Small intestine (tissue), 7 donors: Measurements from ENCODE around the gene KCNQ4. TPM values are rescaled to one million over a fixed set of nuclear protein-coding genes. Genes with fewer than 3 reads are reported as not detected.

ENCODE experiments used
- DNase-seq, 2 donors: peaks; one replicate each; pipeline versions ENCODE4 v3.0.0 to v3.0.0-alpha.2; 2013
- FAIRE-seq: peaks from 2 replicates; lab custom pipeline; 2012; peaks lifted over from hg19 to GRCh38; lab: Jason Lieb, UNC
- H3K27ac ChIP-seq, 3 donors: one replicate each; pipeline ENCODE4 v1.5.1; 2013; ENCODE audit warnings: low read length in 2 of 3, mild to moderate bottlenecking in 2 of 3, control low read depth in 1 of 3, inconsistent platforms in 1 of 3, low read depth in 1 of 3, moderate library complexity in 1 of 3
- H3K27me3 ChIP-seq, 3 donors: one replicate each; pipeline ENCODE4 v1.6.1; 2013; ENCODE audit warnings: low read length in 3 of 3, inconsistent platforms in 1 of 3; ENCODE audit not compliant: control insufficient read depth in 3 of 3, insufficient read depth in 3 of 3
- H3K36me3 ChIP-seq, 3 donors: one replicate each; pipeline ENCODE4 v1.6.1; 2013; ENCODE audit warnings: low read length in 3 of 3, inconsistent platforms in 1 of 3, low read depth in 1 of 3, mild to moderate bottlenecking in 1 of 3, moderate library complexity in 1 of 3; ENCODE audit not compliant: control insufficient read depth in 3 of 3, insufficient read depth in 2 of 3
- H3K4me1 ChIP-seq, 3 donors: one replicate each; pipeline ENCODE4 v1.6.1; 2013; ENCODE audit warnings: low read length in 2 of 3, inconsistent platforms in 1 of 3, low read depth in 1 of 3, mild to moderate bottlenecking in 1 of 3, moderate library complexity in 1 of 3; ENCODE audit not compliant: control insufficient read depth in 3 of 3, insufficient read depth in 2 of 3
- H3K4me3 ChIP-seq, 3 donors: one replicate each; pipeline ENCODE4 v1.5.1; 2013; ENCODE audit warnings: low read length in 3 of 3, control low read depth in 1 of 3, inconsistent platforms in 1 of 3, low read depth in 1 of 3, mild to moderate bottlenecking in 1 of 3, moderate library complexity in 1 of 3
- H3K9me3 ChIP-seq, 2 donors: one replicate each; pipeline ENCODE4 v1.6.1; 2013; ENCODE audit warnings: low read depth in 1 of 2, low read length in 1 of 2; ENCODE audit not compliant: control insufficient read depth in 2 of 2, insufficient read depth in 1 of 2
- WGBS, 3 donors: extraction: QIAGEN DNeasy Blood & Tissue Kit; methylation state at CpG; one replicate each; pipeline ENCODE4 v1.1.7; 2013; 5-methylcytosine and 5-hydroxymethylcytosine counted together
- polyA plus RNA-seq, 4 donors: library from polyadenylated mRNA; stranded (reverse) in 3 of 4; unstranded in 1 of 4; fragments of 200-250 nt in 3 of 4; fragments of 120-200 nt in 1 of 4; gene quantifications; one replicate each; pipeline versions ENCODE4 v1.2.1 to v1.2.3, GENCODE V29; 2013
- donor health status: healthy with polysubstance abuse.
- donor health status: control.
- donor health status: control.
- donor health status: Bipolar disorder and iron deficiency.
- donor health status: healthy.

Gene KCNQ4
- polyA plus RNA-seq, 4 donors: 0.45 to 1.9 (median 0.92) TPM

GRCh38 chr1:40770296-40771070 lies 13.1 kb upstream of the KCNQ4 start:
- FAIRE-seq: no peak
- Histone ChIP-seq H3K4me3 (no peak overlapping the region), H3K4me1 (no peaks in the 10 kb centered on the region), H3K36me3 (peaks cover 11 to 63% (median 34%) of the 10 kb centered on the region in 3 donors), H3K27me3 (no peaks in the 10 kb centered on the region), H3K9me3 (no peaks in the 10 kb centered on the region), H3K27ac (no peak overlapping the region)
- DNase-seq: no peak
- 80 to 88% (median 86%) methylated on average over 18 of the region's 18 CpGs for WGBS, 3 donors

GRCh38 chr1:40772146-40772955 lies 11.2 kb upstream of the KCNQ4 start:
- Histone ChIP-seq H3K4me3 (no peak overlapping the region), H3K9me3 (peaks cover 0 to 6% of the 10 kb centered on the region in 2 donors), H3K36me3 (peaks cover 11 to 53% (median 21%) of the 10 kb centered on the region in 3 donors), H3K27me3 (no peaks in the 10 kb centered on the region), H3K4me1 (no peaks in the 10 kb centered on the region), H3K27ac (no peak overlapping the region)
- FAIRE-seq (no peak), DNase-seq (no peak)
- 81 to 92% (median 87%) methylated on average over 2 of the region's 2 CpGs for whole genome bisulfite sequencing, 3 donors

GRCh38 chr1:40773748-40774265 lies 9.8 kb upstream of the KCNQ4 start:
- no peak for FAIRE-seq
- Histone ChIP-seq H3K4me3 (no peak overlapping the region), H3K9me3 (peaks cover 0 to 6% of the 10 kb centered on the region in 2 donors), H3K4me1 (no peaks in the 10 kb centered on the region), H3K27me3 (no peaks in the 10 kb centered on the region), H3K36me3 (peaks cover 7 to 42% (median 16%) of the 10 kb centered on the region in 3 donors), H3K27ac (peak overlapping the region in 1 of 3 donors; percentile 17)
- no peak for DNase-seq
- 52 to 62% (median 61%) methylated on average over 6 of the region's 6 CpGs for WGBS, 3 donors

- Histone ChIP-seq H3K9me3 (peaks cover 0 to 6% of the 10 kb centered on the region in 2 donors), H3K27ac (peak overlapping the region in 1 of 3 donors; percentile 17), H3K4me3 (no peak overlapping the region), H3K36me3 (peaks cover 7 to 36% (median 16%) of the 10 kb centered on the region in 3 donors), H3K4me1 (no peaks in the 10 kb centered on the region), H3K27me3 (no peaks in the 10 kb centered on the region)
- peak; percentile 66 to 74 for DNase-seq
- FAIRE-seq: no peak
- 32 to 39% (median 33%) methylated on average over 3 of the region's 3 CpGs for whole genome bisulfite sequencing, 3 donors
These were observed 9.2 kb upstream of the KCNQ4 start for GRCh38 chr1:40774266-40774998.

GRCh38 chr1:40776236-40777072 lies 7.1 kb upstream of the KCNQ4 start:
- FAIRE-seq: no peak
- DNase-seq: no peak
- no peak overlapping the region for H3K27ac ChIP-seq
- peaks cover 0 to 6% of the 10 kb centered on the region in 2 donors for H3K9me3 ChIP-seq
- no peaks in the 10 kb centered on the region for H3K4me1 ChIP-seq
- no peak overlapping the region for H3K4me3 ChIP-seq
- WGBS, 3 donors: 91 to 98% (median 96%) methylated on average over 4 of the region's 4 CpGs
- H3K36me3 ChIP-seq: peaks cover 2 to 17% (median 3%) of the 10 kb centered on the region in 3 donors
- H3K27me3 ChIP-seq: no peaks in the 10 kb centered on the region

- DNase-seq (no peak), FAIRE-seq (no peak)
- WGBS, 3 donors: 94 to 98% (median 96%) methylated on average over 2 of the region's 2 CpGs
- H3K4me3 ChIP-seq: no peak overlapping the region
- peaks cover 0 to 6% of the 10 kb centered on the region in 2 donors for H3K9me3 ChIP-seq
- H3K36me3 ChIP-seq: peaks cover 2 to 8% (median 3%) of the 10 kb centered on the region in 3 donors
- no peaks in the 10 kb centered on the region for H3K27me3 ChIP-seq
- no peak overlapping the region for H3K27ac ChIP-seq
- peaks cover 0 to under 1% (median 0%) of the 10 kb centered on the region in 3 donors for H3K4me1 ChIP-seq
These were observed 6.2 kb upstream of the KCNQ4 start for GRCh38 chr1:40777224-40777970.
